KOPT-K1 (cell line): ENCODE data around the gene SLC2A4RG.

ENCODE experiments used
- H3K27ac ChIP-seq: fragments of 200-600 bp; sonication (generic); 2 replicates; pipeline ENCODE4 v1.5.1; 2016; ENCODE audit warnings: antibody characterized with exemption, mild to moderate bottlenecking, low read depth, low read length; ENCODE audit not compliant: poor library complexity, severe bottlenecking
- H3K36me3 ChIP-seq: fragments of 200-600 bp; sonication (generic); 2 replicates; pipeline ENCODE4 v1.5.1; 2017; ENCODE audit warnings: antibody characterized with exemption, mild to moderate bottlenecking, low read length, moderate library complexity; ENCODE audit not compliant: insufficient read depth
- H3K9me3 ChIP-seq: fragments of 200-600 bp; sonication (generic); 2 replicates; pipeline ENCODE4 v1.5.1; 2017; ENCODE audit warnings: antibody characterized with exemption, low read length, mild to moderate bottlenecking; ENCODE audit not compliant: insufficient read depth, poor library complexity, severe bottlenecking

Gene SLC2A4RG

DNA sequence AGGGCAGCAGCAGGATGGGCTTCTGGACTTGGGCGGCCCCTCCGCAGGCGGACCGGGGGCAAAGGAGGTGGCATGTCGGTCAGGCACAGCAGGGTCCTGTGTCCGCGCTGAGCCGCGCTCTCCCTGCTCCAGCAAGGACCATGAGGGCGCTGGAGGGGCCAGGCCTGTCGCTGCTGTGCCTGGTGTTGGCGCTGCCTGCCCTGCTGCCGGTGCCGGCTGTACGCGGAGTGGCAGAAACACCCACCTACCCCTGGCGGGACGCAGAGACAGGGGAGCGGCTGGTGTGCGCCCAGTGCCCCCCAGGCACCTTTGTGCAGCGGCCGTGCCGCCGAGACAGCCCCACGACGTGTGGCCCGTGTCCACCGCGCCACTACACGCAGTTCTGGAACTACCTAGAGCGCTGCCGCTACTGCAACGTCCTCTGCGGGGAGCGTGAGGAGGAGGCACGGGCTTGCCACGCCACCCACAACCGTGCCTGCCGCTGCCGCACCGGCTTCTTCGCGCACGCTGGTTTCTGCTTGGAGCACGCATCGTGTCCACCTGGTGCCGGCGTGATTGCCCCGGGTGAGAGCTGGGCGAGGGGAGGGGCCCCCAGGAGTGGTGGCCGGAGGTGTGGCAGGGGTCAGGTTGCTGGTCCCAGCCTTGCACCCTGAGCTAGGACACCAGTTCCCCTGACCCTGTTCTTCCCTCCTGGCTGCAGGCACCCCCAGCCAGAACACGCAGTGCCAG lies 42.8 kb upstream of the SLC2A4RG start, which contains the start of gene TNFRSF6B:
Gene TNFRSF6B, plus strand, starts transcription at position 25 of the 729 bp plus-strand sequence. Its CDS starts 116 bp downstream, at position 141.
- H3K36me3 ChIP-seq, result peaks cover 40% of the 10 kb centered on the region; the same call in 1 of the 2 replicates
- no peaks in the 10 kb centered on the region for H3K9me3 ChIP-seq
- H3K27ac ChIP-seq, result no peak within 1 kb of the TSS

- peaks cover 40% of the 10 kb centered on the region; the same call in 1 of the 2 replicates for H3K36me3 ChIP-seq
- no peak overlapping the region for H3K27ac ChIP-seq
- H3K9me3 ChIP-seq, result no peaks in the 10 kb centered on the region
These were observed 42.2 kb upstream of the SLC2A4RG start for GRCh38 chr20:63697357-63697867.

DNA sequence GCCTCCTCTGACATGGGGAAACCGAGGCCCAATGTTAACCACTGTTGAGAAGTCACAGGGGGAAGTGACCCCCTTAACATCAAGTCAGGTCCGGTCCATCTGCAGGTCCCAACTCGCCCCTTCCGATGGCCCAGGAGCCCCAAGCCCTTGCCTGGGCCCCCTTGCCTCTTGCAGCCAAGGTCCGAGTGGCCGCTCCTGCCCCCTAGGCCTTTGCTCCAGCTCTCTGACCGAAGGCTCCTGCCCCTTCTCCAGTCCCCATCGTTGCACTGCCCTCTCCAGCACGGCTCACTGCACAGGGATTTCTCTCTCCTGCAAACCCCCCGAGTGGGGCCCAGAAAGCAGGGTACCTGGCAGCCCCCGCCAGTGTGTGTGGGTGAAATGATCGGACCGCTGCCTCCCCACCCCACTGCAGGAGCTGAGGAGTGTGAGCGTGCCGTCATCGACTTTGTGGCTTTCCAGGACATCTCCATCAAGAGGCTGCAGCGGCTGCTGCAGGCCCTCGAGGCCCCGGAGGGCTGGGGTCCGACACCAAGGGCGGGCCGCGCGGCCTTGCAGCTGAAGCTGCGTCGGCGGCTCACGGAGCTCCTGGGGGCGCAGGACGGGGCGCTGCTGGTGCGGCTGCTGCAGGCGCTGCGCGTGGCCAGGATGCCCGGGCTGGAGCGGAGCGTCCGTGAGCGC lies 41.6 kb upstream of the SLC2A4RG start:
- no peak overlapping the region for H3K27ac ChIP-seq
- no peaks in the 10 kb centered on the region for H3K9me3 ChIP-seq
- peaks cover 42% of the 10 kb centered on the region; the same call in 1 of the 2 replicates for H3K36me3 ChIP-seq

DNA sequence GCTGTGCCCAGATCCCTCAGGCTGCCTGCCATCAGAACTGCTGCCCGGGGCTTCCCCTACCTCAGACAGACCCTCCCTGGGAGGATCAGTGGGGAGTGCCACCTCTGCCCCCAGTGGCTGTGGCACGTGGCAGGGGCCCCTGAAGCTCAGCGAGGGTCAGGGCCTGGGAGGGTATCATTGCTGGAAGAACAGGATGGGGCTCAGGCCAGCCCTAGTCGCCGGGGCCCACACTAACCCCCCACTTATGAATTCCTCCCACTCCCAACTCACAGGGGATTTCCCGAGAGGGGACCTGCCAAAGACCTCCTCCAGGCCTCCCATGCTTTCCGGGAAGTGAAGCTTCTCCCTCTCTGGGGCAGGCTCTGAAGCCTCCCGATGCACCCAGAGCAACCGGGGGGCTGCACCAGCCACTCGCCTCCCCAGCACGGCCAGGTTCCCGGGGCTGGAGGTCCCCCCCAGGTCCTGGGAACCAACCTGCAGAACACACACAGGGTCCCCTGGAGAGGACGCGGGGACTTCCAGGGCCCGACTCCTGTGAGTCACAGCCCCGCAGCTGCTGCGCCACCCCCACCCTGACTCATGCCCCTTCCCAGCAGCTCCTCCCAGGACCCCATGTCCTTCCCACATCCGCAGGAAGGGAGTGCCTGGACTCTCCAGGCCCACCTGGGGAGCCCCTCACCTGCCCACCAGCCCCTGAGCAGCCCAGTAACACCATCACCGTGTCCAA lies 40.7 kb upstream of the SLC2A4RG start:
- Histone ChIP-seq H3K36me3 (peaks cover 50% of the 10 kb centered on the region), H3K9me3 (no peaks in the 10 kb centered on the region), H3K27ac (no peak overlapping the region)

DNA sequence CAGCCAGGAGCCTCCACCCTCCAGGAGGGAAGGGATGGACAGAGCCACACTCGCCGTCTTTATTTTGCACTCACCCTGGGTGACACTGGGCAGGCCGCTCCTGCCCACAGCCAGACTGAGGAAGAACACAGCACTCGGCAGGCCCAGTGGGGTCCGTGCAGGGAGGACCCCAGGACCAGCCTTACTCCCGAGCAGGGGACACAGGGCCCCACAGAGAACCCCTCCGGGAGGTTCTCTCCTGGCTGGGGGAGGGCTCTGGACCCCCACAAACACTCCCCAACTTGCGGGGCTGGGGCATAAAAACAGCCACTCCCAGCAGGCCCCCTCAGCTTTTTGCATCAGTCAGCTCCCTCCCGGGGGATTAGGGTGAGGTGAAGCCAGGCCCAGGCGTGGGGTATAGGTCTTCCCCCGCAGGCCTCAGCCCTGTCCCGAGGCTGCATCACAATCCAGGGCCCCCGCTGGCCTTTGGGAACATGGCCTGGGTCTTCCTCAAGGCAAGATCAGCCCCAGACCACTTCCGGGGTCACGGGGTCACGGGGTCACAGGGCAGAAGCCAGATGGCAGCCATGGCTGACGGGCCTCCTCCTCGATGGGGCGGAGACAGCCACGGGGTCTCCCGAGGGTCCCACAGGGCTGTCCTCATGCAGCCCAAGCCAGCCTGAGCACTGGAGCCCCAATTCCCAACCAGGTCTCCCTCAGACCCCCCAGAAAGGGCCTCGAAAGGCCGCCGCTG lies 39.9 kb upstream of the SLC2A4RG start:
- no peaks in the 10 kb centered on the region for H3K9me3 ChIP-seq
- H3K27ac ChIP-seq, result no peak overlapping the region
- H3K36me3 ChIP-seq, result peaks cover 52% of the 10 kb centered on the region

DNA sequence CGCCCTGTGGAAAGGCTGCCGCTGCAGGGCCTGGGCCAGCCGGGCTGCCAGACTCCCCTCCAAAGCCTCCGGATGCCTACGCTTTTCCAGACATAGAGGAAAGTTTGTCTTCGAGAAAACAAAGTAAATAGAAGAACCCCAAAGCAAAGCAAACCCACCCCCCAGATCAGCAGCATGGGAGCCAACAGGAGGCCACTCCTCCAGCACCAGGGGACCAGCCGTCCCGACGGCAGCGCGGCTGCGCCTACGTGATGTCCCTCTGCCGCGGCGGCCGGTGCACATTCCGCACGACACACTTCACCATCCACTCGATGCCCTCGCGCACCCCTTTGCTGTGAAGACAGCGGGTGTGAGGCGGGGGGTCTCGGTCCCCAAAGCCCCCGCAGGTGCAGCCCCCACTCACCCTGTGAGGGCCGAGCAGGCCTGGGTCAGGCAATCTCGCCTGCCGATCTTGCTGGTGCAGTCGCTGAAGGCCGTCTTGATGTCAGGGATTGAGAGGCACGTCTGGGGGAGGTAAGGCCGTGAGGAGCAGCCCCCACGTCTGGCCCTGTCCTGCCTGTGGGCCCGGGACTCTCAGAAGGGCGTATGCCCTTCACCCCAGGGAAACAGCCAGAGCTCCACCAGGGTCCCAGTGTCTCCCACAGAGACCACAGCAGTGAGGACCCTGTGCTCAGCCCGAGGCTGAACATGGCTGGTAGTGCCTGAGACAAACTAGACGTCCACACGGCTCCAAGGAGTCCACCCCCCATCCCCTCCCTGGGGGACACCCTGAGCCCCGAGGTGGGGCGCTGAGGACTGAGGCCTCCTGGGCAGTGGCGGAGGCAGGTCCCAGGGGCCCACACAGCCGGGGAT lies 39.2 kb upstream of the SLC2A4RG start:
- no peaks in the 10 kb centered on the region for H3K9me3 ChIP-seq
- H3K27ac ChIP-seq, result no peak overlapping the region
- peaks cover 54% of the 10 kb centered on the region for H3K36me3 ChIP-seq

DNA sequence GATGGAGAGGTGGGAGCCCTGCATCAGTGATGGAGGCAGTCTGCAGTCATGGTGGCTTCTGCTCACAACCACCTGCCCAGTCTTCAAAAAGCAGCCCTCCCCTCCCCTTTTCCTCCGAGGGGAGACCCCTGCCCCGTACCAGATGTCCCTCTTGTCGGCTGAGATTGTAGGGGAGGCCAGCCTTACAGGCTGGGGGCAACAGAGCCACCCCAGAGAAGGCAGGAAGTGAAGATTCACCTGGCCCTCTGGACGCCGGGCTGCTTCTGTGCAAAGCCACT lies 38.6 kb upstream of the SLC2A4RG start:
- Histone ChIP-seq H3K36me3 (peaks cover 54% of the 10 kb centered on the region), H3K27ac (no peak overlapping the region), H3K9me3 (no peaks in the 10 kb centered on the region)

DNA sequence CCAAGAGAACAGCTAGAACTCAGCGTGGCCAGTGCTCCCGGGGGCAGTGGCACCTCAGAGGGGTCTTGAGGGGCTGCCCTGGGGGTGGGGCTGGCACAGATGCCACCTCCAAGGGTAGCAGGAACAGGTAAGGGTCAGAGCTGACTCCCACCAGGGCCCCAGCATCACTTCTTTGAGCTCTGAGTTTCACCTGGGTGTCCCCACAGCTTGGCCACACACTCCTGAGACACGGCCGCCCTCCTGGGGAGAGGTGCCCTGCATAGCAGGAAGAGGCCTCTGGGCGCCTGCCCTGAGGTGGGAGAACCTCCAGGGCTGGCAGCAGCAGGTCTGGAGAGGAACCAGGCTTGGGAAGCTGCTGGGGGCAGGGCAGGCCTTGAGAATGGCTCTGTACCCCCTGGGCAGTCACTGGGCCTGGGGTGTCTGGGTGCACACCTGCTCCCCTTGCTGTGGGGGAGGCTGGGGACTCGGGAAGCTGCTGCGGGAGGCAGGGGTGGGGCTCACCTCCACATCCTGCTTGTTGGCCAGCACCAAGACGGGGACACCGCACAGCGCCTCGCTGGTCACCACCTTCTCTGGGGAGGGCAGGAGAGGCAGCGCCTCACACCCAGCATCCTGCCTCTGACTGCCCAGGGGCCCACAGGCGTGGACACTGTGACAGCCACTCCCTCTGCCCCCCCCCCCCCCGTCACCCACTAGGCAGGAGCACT lies 38.1 kb upstream of the SLC2A4RG start:
- Histone ChIP-seq H3K36me3 (peaks cover 56% of the 10 kb centered on the region), H3K9me3 (no peaks in the 10 kb centered on the region), H3K27ac (no peak overlapping the region)

- H3K27ac ChIP-seq, result no peak overlapping the region
- H3K9me3 ChIP-seq, result no peaks in the 10 kb centered on the region
- peaks cover 54% of the 10 kb centered on the region for H3K36me3 ChIP-seq
These were observed 37.4 kb upstream of the SLC2A4RG start for GRCh38 chr20:63702036-63702665.

DNA sequence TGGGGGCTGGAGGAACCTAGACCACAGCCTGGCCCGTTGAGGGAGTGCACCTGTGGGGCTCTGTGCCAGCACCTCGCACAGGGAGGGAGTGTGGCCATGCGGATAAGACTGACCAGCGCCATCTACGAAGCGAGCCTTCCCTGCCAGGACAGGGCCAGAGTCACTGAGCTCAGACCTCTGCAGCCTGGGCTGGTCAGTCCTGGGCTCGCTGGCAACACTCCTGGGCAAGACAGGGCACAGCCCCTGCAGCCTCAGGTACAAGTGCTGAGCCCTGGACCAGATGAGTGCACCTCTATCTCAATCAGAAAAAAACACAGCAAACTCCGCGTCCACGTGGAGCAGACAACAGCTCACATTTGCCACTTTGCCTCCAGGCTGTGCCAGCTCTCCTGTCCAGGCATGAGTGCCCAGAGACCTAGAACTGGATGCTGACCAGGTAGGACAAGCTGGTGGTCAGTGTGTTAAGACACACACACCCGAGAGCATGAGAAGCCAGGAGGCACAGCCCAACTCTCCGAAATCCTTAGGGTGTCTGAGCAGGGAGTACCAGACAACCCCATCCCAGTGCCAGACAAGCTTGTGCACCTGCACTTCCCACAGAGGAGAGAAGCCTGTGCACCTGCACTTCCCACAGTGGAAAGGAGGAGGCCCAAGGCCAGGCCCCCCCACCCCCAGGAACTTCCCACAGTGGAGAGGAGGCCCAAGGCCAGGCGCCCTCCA lies 36.7 kb upstream of the SLC2A4RG start:
- Histone ChIP-seq H3K36me3 (peaks cover 53% of the 10 kb centered on the region), H3K27ac (no peak overlapping the region), H3K9me3 (no peaks in the 10 kb centered on the region)

GRCh38 chr20:63703471-63703975 lies 36.1 kb upstream of the SLC2A4RG start:
- Histone ChIP-seq H3K9me3 (no peaks in the 10 kb centered on the region), H3K27ac (no peak overlapping the region), H3K36me3 (peaks cover 53% of the 10 kb centered on the region)

DNA sequence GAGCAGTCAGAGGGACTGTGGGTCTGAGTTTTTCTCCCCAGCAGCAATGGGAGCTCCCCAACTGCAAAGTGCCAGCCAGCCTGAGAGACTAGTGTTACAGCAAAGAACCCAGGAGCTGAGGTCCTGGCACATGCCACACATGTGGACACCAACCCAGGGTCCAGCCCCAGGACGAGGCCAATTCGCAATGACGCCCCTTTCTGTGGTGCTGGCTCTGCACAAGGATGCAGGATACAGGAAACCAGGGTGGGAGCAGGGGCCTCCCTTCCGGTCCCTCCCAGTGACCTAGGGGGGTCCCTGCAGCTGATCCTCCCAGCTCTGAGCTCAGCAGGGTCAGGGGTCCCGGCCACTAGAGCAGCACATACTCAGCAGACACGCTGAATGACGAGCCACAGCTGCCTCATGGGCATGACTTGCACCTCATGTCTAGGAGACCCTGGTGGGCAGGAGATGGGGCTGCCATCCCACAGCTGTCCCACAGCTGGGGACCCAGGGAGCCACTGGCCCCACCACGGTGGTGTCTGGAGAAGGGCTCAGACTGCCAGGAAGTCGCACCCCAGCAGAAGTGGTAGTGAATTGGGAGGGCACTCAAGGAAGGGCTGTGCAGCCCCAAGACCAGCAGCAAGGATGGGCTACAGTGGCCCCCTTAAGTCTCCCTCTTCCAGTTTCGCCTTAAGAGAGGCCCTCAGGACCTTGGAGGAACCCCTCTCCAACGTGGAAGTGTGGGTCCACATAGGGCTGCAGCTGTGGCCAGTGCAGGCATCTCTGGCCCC lies 35.4 kb upstream of the SLC2A4RG start:
- Histone ChIP-seq H3K27ac (no peak overlapping the region), H3K9me3 (no peaks in the 10 kb centered on the region), H3K36me3 (peaks cover 58% of the 10 kb centered on the region)
